GM18951 (cell line): ENCODE data around the gene PCNX4.

Experiments used
- POLR2A ChIP-seq: IDR thresholded peaks from 4 replicates; pipeline ENCODE4 v1.6.1; 2011; ENCODE audit warnings: mild to moderate bottlenecking; ENCODE audit not compliant: insufficient read length, insufficient read depth; ENCODE audit errors: extremely low read depth
- in situ Hi-C: fragments of 300-500 bp; cut with MboI; formaldehyde crosslinking; loops from one replicate; pipeline ENCODE4 v1.12.0; 2022; ENCODE audit warnings: low sequenced_read_pairs, mixed read lengths, inconsistent platforms; ENCODE audit not compliant: unreplicated experiment

The PCNX4 gene

GRCh38 chr14:60188696-60189095 is 97.0 kb downstream of the PCNX4 start:
- TF ChIP-seq POLR2A = no peak
- in situ Hi-C loops = loop anchor here (5.0 to 25.0 kb wide), 4 partner anchors 124 to 551 kb away; no protein-coding TSS in a partner anchor

DNA sequence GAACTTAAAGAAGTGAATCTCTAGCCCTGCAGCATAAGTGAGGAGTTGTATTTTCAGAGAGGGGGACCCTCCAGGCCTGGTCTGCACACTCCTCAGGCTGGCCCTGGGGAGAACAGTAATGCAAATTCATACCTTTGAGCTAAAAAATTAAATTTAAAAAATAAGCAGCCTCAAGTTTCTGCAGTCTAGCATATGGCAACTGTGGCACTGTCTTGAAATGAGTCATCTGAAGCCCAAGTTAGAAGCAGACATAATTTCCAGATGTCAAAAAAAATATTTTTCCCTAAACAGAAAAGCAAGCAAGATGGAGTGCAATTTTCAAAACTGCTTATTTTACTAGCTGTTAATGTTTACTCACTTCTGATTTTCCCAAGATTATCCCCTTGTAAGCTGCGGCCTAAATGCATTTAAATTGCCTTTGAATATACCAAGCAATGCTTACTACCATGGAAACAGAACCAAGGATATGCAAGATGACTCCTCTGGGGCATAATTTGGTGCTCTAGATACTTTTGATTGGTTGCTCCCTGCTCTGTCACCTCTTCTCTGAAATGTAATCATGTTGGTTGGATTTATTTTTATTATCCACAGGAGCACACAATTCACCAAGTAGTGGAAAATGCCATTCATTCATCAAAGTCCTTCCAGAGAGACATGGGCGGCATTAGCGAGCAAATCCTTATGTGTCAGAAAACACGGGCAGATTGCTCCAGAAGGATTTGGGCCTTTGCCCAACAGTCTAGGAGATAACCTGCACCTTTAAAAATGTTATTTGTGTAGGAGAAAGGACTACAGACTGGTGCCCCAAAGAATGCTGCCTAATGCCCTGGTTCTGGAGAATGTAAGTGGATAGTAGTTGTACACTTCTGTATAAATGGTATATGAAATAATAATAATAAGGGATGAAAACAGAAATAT is 98.5 kb downstream of the PCNX4 start:
- in situ Hi-C loops = loop anchor here (5.0 to 25.0 kb wide), 4 partner anchors 125 to 553 kb away; no protein-coding TSS in a partner anchor
- no peak for TF ChIP-seq POLR2A

- in situ Hi-C loops = loop anchor here (25.0 kb wide), 1 partner anchor 558 kb away; no protein-coding TSS in a partner anchor
- TF ChIP-seq POLR2A = no peak
These were observed 103.6 kb downstream of the PCNX4 start for GRCh38 chr14:60195179-60195810.

DNA sequence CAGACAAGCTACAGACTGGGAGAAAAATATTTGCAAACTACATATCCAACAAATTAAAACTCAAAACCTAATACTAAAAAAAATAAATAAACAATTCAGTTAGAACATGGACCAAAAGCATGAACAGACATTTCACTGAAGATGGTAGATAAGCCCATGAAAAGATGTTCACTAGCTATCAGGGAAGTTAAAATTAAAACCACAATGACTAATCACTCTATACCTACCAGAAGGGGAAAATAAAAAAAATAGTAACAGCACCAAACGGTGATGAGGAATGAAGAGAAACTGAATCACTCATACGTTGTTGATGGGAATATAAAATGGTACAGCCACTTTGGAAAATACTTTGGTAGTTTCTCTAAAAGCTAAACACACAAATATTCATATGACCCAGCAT is 104.6 kb downstream of the PCNX4 start:
- TF ChIP-seq POLR2A = no peak
- in situ Hi-C loops = loop anchor here (25.0 kb wide), 1 partner anchor 559 kb away; no protein-coding TSS in a partner anchor

DNA sequence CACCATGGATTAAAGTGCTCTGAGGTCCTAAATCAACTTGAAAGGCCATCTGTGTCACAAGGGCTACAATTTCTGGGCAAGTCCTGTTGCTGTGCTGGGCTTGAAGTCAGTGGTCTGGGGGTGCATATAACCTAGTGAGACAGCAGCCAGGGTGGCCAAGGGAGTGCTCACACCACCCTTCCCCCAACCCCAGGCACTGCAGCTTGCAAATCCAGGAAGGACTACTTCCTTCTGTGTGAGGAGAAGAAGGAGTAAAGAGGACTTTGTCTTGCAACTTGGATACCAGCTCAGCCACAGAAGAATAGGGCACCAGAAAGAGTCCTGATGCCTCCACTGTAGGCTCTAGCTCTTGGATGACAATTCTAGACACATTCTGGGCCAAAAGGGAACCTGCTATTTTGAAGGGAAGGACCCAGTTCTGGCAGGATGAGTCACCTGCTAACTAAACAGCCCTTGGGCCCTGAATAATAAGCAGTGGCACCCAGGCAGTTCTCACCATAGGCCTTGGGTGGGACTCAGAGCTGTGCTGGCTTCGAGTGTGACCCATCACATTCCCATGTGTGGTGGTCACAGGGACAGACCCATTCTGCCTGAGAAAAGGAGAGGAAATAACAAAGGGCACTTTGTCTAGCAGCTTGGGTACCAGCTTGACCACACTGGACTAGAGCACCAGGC is 106.0 kb downstream of the PCNX4 start:
- in situ Hi-C loops = loop anchor here (25.0 kb wide), 1 partner anchor 560 kb away; no protein-coding TSS in a partner anchor

GRCh38 chr14:60199321-60199720 is 107.6 kb downstream of the PCNX4 start:
- TF ChIP-seq POLR2A = no peak
- in situ Hi-C loops = loop anchor here (25.0 kb wide), 1 partner anchor 562 kb away; no protein-coding TSS in a partner anchor

More for the DNA sequence above, 106.0 kb downstream of the PCNX4 start:
- TF ChIP-seq POLR2A = no peak

- peak; percentile 14 for TF ChIP-seq POLR2A
- in situ Hi-C loops = no loop called here
These were observed 112.5 kb downstream of the PCNX4 start for GRCh38 chr14:60204104-60204842.

DNA sequence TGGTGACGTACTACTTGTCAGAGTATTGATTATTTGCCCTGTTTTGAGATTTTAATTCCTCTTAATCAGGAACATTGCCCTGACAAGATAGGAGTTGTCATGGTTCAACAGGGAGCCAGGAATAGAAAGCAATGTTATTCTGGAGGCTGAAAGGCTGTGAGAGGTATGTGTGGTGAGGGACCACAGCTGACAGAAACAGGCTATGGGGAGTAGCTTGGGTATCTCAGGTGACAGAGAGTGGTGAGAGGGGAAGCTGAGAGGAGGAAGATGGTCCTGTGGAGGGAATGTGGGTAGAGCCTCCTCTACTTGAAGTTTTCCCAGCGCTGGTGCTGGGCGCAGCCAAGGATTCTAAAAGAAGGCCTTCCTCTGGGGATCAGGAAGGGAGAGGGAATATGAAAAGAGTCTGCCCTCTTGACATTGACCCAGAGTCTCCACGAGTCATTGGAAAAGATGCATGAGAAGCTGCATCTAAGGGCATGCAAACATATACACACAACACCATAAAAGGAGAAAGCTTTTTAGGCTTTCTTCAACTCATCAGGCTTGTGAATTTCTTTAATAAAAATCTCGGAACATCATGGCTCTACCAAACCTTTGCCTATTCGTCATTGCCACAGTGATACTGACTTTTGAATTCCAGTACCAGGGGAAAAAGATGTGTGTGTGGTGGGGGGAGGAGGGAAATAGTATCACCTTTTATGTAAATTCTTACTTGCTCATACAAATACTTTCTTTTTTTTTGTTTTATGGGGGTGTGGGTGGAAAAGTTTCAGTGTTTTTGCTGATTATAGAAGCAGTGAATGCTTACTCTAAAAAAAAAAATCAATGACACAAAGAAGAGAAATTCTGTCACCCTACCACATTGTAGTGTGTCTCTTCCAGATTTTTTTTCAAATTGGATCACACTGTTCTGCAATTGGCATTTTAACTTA is 113.4 kb downstream of the PCNX4 start:
- in situ Hi-C loops = no loop called here
- no peak for TF ChIP-seq POLR2A

DNA sequence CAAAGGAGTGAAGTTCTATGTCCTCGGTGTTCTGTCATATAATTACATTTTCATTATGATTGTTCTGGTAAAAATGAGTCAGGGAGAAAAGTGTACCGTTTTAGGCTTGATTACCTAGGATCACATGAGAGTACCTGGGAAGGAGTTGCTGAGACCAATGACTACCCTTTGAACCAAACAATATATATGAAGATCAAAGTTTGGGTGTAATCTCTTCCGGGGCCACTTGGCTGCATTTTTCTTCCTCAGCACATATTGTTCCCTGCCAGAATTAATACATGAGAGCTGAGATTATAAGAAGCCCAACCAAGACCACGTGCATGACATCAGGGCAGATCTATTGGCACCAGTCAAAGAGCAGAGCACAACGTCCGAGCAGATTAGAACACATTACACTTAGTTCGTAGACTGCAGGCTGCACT is 114.5 kb downstream of the PCNX4 start:
- in situ Hi-C loops = no loop called here

DNA sequence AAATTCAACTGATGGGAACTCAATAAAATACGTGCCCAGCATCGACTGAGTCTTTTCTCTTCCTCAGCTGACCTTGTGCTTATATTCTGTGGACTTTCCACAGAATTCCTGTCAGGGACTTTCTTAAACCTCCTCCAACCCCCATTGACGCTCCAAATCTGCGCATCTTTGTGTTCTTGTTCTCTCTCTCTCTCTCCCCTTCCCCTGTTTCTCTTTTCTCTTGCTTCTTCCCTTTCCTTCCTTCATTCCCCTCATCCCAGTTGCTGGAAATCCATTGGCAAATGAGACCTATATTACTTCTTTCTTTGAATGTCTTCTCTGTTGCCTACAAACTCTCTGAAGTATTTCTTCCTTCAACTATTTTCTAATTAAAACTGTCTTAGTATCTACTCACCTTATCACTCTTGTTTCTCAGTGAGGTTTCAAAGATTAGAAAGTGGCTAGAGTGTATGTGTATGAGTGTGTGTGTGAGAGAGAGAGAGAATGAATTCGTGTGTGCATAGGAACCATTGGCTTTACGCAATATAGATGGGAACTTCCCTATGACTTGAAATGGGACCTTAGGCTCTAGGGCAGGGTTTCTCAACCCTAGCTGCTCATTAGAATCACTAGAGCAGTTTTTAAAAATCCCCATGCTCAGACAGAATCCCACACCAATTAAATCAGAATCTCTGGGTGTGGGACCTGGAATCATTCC is 115.3 kb downstream of the PCNX4 start:
- in situ Hi-C loops = no loop called here

More for the DNA sequence above, 114.5 kb downstream of the PCNX4 start:
- TF ChIP-seq POLR2A = no peak

GRCh38 chr14:60210703-60211102 is 119.0 kb downstream of the PCNX4 start:
- in situ Hi-C loops = no loop called here
- no peak for TF ChIP-seq POLR2A

More for the DNA sequence above, 115.3 kb downstream of the PCNX4 start:
- TF ChIP-seq POLR2A = no peak
